ENCODE results near the gene CLASP1.

DNA sequence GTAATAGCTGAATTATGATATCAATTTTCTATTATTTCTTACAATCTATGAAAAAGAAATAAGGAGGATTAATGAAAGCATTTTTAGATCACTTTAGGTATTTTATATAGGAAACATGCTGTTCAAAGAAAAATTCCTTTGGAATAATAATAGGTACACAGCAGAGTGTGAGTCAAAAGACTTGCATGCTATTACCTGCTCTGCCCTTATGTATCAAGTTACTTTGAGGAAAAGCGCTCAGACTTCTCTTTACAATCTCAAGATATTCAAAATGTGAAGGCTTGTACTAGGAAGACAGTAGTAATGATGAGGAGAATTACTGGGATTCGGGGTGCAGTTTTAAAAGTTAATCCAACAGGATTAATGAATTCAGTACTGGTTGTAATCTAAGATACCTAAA lies 147.7 kb downstream of the CLASP1 start:
- TF ChIP-seq, protein P1, sequence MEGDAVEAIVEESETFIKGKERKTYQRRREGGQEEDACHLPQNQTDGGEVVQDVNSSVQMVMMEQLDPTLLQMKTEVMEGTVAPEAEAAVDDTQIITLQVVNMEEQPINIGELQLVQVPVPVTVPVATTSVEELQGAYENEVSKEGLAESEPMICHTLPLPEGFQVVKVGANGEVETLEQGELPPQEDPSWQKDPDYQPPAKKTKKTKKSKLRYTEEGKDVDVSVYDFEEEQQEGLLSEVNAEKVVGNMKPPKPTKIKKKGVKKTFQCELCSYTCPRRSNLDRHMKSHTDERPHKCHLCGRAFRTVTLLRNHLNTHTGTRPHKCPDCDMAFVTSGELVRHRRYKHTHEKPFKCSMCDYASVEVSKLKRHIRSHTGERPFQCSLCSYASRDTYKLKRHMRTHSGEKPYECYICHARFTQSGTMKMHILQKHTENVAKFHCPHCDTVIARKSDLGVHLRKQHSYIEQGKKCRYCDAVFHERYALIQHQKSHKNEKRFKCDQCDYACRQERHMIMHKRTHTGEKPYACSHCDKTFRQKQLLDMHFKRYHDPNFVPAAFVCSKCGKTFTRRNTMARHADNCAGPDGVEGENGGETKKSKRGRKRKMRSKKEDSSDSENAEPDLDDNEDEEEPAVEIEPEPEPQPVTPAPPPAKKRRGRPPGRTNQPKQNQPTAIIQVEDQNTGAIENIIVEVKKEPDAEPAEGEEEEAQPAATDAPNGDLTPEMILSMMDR (IDR thresholded peaks at IDR 0.05), result no peak
- no peak for TF ChIP-seq POLR2A (IDR thresholded peaks at IDR 0.05)

All from heart left ventricle (tissue), 13 donors.